UCSD-AML1 (cell line): ENCODE measurements around the gene PAX3.

Experiments
- DNase-seq: peaks from one replicate; lab custom pipeline; 2025; ENCODE audit not compliant: unreplicated experiment; lab: John Stamatoyannopoulos, UW

Gene PAX3

GRCh38 chr2:222298311-222299150 is at the start of gene PAX3:
Gene PAX3, minus strand, starts transcription at chr2:222298998. Its CDS starts 383 bp downstream, at chr2:222298615.
- DNase-seq, result no peak

- no peak for DNase-seq
Observed at GRCh38 chr2:222341331-222341730, 42.5 kb upstream of the PAX3 start.

- no peak for DNase-seq
Observed at GRCh38 chr2:222338374-222338773, 39.6 kb upstream of the PAX3 start.

- no peak for DNase-seq
Observed at GRCh38 chr2:222336931-222337330, 38.1 kb upstream of the PAX3 start.

- no peak for DNase-seq
Observed at GRCh38 chr2:222336442-222336841, 37.6 kb upstream of the PAX3 start.

- no peak for DNase-seq
Observed at GRCh38 chr2:222334914-222335313, 36.1 kb upstream of the PAX3 start.

DNA sequence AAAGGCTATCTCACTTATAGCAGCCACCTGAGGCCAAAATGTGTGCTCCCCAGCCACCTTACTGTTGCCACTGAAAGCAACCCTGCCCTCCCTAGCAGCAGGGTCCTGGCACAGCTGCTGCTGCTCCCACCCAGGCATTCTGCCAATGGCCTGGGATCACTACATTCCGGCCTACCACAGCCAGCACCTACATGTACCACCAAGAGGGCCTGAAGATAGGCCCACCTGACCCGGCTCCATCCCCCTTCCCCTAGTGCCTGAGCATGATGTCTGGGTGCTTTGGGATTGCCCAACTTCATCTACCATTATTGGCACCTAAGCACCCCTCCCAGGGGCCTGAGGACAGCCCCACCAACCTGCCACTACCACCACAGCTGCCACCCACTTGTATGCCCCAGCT is 34.6 kb upstream of the PAX3 start:
- no peak for DNase-seq

DNA sequence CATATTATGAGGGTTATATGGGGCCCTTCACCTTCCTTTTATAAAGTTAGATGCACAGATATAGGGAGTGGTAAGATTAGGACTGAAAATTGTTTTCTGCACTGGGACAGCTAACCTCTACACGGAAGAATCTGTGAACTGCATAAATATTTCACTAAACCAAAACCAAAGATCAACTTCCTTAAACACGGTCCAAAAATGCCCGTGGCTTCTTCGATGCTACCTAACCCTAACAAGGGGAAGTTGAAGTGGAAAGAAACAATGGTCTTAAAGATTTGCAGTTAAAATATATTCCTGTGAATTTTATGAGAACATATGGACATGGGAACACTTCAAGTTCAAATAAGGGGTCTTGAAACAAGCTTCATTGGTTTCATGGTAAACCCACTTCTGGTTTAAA is 33.3 kb upstream of the PAX3 start:
- no peak for DNase-seq

- DNase-seq, result no peak
Observed at GRCh38 chr2:222330910-222331309, 32.1 kb upstream of the PAX3 start.

DNA sequence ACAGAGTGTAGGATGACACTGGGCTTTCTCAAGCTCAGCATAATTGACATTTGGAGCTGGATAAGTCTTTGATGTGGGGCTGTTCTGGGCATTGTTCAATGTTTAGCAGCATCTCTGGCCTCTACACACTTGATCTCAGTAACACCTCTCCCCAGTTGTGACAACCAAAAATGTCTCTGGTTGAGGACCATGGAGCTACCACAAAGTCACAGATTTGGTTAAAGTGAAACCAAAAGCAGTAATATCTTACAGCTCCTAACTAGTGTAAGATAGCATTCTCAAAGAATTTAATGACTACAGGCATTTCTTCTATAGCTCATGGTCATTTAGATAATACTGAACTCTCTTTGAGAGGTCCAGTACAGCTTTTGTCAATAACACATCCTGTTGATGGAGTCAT is 23.4 kb upstream of the PAX3 start:
- DNase-seq, result no peak

DNA sequence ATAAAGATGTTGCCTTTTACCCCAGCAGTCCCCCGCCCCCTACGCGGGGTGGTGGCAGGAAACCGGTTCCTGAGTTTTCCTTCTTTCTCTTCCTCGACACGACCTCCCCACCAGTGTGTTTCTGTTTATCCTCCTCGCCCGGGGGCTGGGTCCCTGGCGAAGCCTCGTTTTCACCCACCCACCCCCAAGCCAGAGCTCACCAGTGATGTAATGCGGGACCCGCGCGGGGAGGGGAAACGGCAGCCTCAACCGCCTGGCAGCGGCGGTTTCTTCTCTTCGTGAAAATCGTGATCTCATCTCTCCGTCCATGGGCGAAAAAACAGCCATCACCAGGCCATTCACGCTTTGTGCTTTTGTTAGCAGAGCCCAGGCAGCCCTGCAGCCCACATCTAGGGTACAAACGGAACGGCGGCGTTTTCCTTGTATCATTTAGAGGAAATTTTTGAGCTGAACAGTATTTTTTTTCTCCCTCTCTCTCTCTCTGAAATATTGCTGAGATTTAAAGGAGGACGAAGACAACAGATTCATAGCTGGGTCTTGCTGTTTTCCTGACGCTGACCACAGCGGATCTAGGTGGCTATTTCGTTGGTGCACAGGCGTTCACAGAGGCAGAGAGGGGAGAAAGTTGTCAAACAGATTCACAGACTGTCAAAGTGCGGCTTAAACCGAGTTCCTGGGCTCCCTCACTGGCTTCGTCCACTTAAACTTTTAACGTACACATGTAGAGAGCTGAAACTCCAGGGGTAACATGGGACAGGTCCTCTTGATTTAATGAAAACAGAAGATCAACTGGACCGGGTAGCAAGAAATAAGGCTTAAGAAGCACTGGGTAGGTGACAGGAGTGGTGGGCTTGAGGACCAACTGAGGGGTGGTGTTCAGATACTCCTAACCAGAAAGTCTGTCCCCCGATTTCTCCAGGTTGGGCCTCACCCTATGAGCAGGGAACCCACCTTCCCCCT is 21.9 kb upstream of the PAX3 start:
- no peak for DNase-seq

- no peak for DNase-seq
Observed at GRCh38 chr2:222319586-222320435, 21.0 kb upstream of the PAX3 start.

GRCh38 chr2:222318712-222319585 is 20.2 kb upstream of the PAX3 start:
- peak; percentile 42 for DNase-seq

GRCh38 chr2:222318026-222318711 is 19.4 kb upstream of the PAX3 start:
- peak; percentile 46 for DNase-seq

DNA sequence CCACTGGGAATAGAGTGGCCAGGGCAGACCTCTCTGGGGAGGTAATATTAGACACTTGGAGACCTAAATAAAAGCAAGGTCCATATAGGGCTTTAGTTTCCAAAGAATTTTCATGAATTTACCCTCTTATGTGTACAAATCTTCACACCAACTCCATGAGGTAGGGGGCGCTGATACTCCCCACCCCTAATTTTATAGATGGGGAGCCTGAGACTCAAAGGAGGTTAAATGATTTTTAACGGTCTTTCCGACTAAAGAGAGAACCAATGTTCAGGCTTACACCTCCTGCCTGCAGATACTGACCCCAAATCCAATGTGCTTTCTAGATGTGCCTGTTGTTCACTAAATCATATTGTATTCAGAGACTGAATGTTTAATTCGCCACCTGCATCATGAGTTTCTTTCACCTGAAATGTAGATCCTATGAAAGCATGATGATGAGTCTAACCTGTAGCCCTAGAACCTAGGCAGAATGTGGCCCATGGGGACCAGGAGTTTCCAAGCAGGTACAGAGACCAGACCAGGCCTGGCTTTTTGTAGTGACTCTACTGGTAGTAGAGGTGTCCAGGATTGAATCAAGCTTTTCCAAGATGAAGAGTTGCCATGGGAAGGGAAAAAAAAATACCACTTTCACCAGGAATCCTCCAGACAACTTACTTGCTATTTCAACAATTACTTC is 16.8 kb upstream of the PAX3 start:
- no peak for DNase-seq

DNA sequence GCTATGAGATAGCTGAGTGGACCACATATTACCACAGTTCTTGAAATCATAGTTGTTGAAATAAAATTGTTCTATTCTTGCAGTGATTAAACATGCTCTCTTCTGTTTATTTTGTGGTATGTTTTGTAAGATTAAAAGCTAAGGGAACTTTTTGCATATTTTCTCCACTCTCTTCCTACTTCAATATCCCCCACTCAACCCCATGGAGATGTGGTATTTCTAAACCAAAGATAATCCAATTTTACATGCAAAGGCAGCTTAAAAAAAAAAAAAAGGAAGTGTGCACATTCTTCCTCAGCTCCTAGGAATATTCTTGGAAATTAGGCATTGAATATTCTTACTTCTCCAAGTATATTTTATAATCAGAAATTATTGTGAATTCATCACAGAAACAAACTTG is 15.0 kb upstream of the PAX3 start:
- no peak for DNase-seq

DNA sequence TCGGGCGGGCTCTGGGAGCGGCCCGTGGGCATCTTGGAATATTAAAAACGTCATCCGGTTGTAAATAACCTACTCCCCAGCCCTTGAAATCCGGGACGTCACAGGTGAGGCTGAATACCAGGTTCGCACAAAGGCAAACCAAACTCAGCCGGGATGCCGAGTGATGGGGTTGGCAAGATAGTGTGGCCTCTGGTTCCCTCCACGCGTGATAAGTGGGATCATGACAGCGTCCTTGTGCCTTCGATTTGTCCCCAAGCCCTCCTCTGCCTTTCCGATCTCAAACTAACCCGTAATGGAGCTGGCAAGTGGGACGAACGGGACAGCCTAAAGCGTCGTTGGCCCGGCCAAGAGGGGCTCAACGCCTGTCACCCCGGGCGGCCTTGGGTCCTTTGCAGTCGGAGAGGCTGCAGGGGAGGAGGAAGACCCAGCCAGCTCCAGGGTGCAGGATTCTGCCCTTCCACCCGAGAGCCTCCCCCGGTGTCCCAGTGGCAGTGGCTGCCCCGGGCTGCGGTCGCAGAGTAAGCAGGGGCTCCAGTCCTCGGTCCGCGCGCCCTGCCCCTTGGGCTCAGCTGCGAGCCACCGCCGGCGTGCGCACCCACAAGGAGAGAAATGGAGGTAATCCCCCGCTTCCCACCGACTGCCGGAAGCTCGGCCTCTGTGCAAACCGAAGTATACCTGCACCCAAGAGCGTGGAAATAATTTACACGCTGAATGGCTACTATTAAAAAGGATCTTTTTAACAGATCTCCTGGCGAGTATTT is 13.4 kb upstream of the PAX3 start:
- DNase-seq, result no peak

DNA sequence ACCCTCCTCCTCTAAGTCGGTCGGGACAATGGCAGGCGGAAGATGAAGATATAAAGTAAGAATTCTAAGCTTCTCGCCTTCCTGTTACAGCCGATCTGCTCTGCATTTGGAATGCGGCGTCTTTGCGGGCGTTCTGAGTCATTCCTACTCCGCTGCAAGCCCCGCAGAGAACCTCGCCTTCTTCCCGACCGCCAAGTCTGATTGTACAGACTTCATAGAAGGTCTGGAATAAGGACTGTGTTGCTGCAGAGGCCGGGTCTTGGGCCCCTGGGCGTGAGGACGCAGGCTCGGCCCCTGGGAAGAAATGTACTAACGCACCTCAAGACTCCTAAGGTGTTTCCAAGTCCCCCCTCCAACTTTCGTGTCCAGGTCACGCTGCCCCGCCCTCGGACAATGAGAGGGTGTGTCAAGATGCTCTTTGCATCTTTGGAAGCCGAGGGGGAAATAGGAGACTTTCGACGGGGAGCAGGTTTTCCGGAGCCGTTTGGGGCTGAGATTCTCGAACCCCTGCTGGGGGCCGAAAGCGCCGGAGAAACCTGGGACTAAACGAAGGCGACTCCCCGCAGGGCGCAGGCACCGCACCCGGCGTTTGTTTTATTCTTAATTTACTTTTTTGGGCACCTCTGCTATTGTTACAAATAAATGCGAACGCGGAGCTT is 12.7 kb upstream of the PAX3 start:
- DNase-seq, result no peak
